Stimulated activated CD8-positive, alpha-beta memory T cell treated with anti-CD3 and anti-CD28 coated beads, Interleukin-15, amount 100 ng/mL, for 48 hours (primary cell): Measurements from ENCODE around the gene SNAP23.
"Not testable (repeated sequence)": the region's sequence is repeated elsewhere in the genome, so short reads cannot be mapped to it uniquely, and the experiment has no call there.

ENCODE experiments used
- DNase-seq, 2 donors: peaks; one replicate each; pipeline ENCODE4 v3.0.0-alpha.2; 2020; ENCODE audit warnings: low read depth in 2 of 2

The SNAP23 gene

GRCh38 chr15:42498212-42499068 is 3.0 kb downstream of the SNAP23 start:
- DNase-seq = no peak

GRCh38 chr15:42499858-42500609 is 4.6 kb downstream of the SNAP23 start:
- DNase-seq = no peak

GRCh38 chr15:42502477-42502876 is 7.0 kb downstream of the SNAP23 start:
- no peak for DNase-seq

GRCh38 chr15:42503825-42504224 is 8.4 kb downstream of the SNAP23 start:
- DNase-seq = no peak

GRCh38 chr15:42504631-42505030 is 9.2 kb downstream of the SNAP23 start:
- DNase-seq = no peak

GRCh38 chr15:42507514-42507913 is 12.1 kb downstream of the SNAP23 start:
- no peak for DNase-seq

- DNase-seq = no peak
Measured at GRCh38 chr15:42508263-42508690, 12.8 kb downstream of the SNAP23 start.

GRCh38 chr15:42510258-42511006 is 15.0 kb downstream of the SNAP23 start:
- DNase-seq = no peak

- DNase-seq = no peak
Measured at GRCh38 chr15:42511007-42511391, 15.6 kb downstream of the SNAP23 start.

- no peak for DNase-seq
Measured at GRCh38 chr15:42523331-42523730, 27.9 kb downstream of the SNAP23 start.

- DNase-seq = no peak
Measured at GRCh38 chr15:42528970-42529369, 33.5 kb downstream of the SNAP23 start.

- no peak for DNase-seq
Measured at GRCh38 chr15:42533246-42533645, 37.8 kb downstream of the SNAP23 start.

GRCh38 chr15:42544853-42545629 is 49.6 kb downstream of the SNAP23 start:
- no peak for DNase-seq

GRCh38 chr15:42547918-42548248 is 52.4 kb downstream of the SNAP23 start:
- DNase-seq = no peak

GRCh38 chr15:42548249-42549031 is 53.0 kb downstream of the SNAP23 start, which contains the start of the genes HAUS2 and LRRC57:
TSS of gene HAUS2 (plus strand) at chr15:42548838. CDS start at chr15:42548873, 35 bp downstream.
TSS of gene LRRC57 (minus strand) at chr15:42548793. CDS start at chr15:42548434, 359 bp downstream.
- DNase-seq = peak; percentile 80 to 85

- DNase-seq = no peak
Measured at GRCh38 chr15:42549032-42549491, 53.6 kb downstream of the SNAP23 start.

GRCh38 chr15:42549741-42550392 is 54.4 kb downstream of the SNAP23 start:
- DNase-seq = no peak

- DNase-seq = no peak
Measured at GRCh38 chr15:42553554-42553953, 58.1 kb downstream of the SNAP23 start.

GRCh38 chr15:42556550-42557207 is 61.2 kb downstream of the SNAP23 start:
- DNase-seq = not testable (repeated sequence)
